Activated naive CD4-positive, alpha-beta T cell treated with Interleukin-2 at 50 U/mL for 16 hours (primary cell): Measurements from ENCODE around the gene PWWP2B.
"Not testable (repeated sequence)": the region's sequence is repeated elsewhere in the genome, so short reads cannot be mapped to it uniquely, and the experiment has no call there.

Source experiments
- DNase-seq: peaks from one replicate; pipeline ENCODE4 v3.0.0-alpha.2; 2020

Gene PWWP2B

GRCh38 chr10:132436096-132436495 is 39.1 kb downstream of the PWWP2B start:
- not testable (repeated sequence) for DNase-seq

- no peak for DNase-seq
Measured at GRCh38 chr10:132436861-132437410, 39.9 kb downstream of the PWWP2B start.

GRCh38 chr10:132437541-132437950 is 40.5 kb downstream of the PWWP2B start:
- no peak for DNase-seq

- DNase-seq: no peak
Measured at GRCh38 chr10:132438091-132439024, 41.4 kb downstream of the PWWP2B start.

- DNase-seq: no peak
Measured at GRCh38 chr10:132439025-132439388, 42.0 kb downstream of the PWWP2B start.

- no peak for DNase-seq
Measured at GRCh38 chr10:132439424-132440163, 42.6 kb downstream of the PWWP2B start.

- DNase-seq: no peak
Measured at GRCh38 chr10:132440791-132441565, 44.0 kb downstream of the PWWP2B start.

GRCh38 chr10:132441818-132442524 is 45.0 kb downstream of the PWWP2B start:
- DNase-seq: no peak

GRCh38 chr10:132442636-132443035 is 45.6 kb downstream of the PWWP2B start:
- DNase-seq: no peak

GRCh38 chr10:132443605-132443982 is 46.6 kb downstream of the PWWP2B start:
- DNase-seq: peak; percentile 75

- no peak for DNase-seq
Measured at GRCh38 chr10:132443983-132444876, 47.2 kb downstream of the PWWP2B start.

GRCh38 chr10:132444877-132445351 is 47.9 kb downstream of the PWWP2B start:
- no peak for DNase-seq

GRCh38 chr10:132445516-132446194 is 48.7 kb downstream of the PWWP2B start:
- no peak for DNase-seq

- no peak for DNase-seq
Measured at GRCh38 chr10:132446195-132446581, 49.2 kb downstream of the PWWP2B start.

- peak; percentile 65 for DNase-seq
Measured at GRCh38 chr10:132446661-132447445, 49.9 kb downstream of the PWWP2B start.

- DNase-seq: peak; percentile 77
Measured at GRCh38 chr10:132447446-132448247, 50.6 kb downstream of the PWWP2B start.

- DNase-seq: peak; percentile 38
Measured at GRCh38 chr10:132448248-132448731, 51.3 kb downstream of the PWWP2B start.

GRCh38 chr10:132449051-132449810 is 52.2 kb downstream of the PWWP2B start:
- DNase-seq: no peak
